ENCODE measurements around the gene RASSF6.
"Not testable (repeated sequence)": the region's sequence is repeated elsewhere in the genome, so short reads cannot be mapped to it uniquely, and the experiment has no call there.

Gene RASSF6

DNA sequence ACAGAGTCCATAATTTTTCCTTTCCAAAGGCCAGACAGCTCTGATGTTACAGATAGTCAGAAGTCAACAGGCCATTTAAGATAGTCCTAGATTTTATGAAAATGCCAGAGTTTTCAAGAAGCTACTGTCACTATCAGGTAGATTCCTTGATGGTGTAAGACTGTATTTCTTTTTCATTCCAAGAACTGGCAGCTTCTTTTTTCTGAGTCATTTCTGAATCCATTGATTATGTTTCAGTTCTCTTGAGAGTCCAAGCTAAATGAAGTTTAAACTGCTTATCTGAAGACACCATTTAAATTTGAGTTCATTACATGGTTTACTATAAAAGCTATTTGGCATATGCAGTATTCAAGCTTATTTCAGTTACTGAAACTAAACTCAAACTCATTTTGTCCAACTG, 44.6 kb downstream of the RASSF6 start:
- no peak for DNase-seq

DNA sequence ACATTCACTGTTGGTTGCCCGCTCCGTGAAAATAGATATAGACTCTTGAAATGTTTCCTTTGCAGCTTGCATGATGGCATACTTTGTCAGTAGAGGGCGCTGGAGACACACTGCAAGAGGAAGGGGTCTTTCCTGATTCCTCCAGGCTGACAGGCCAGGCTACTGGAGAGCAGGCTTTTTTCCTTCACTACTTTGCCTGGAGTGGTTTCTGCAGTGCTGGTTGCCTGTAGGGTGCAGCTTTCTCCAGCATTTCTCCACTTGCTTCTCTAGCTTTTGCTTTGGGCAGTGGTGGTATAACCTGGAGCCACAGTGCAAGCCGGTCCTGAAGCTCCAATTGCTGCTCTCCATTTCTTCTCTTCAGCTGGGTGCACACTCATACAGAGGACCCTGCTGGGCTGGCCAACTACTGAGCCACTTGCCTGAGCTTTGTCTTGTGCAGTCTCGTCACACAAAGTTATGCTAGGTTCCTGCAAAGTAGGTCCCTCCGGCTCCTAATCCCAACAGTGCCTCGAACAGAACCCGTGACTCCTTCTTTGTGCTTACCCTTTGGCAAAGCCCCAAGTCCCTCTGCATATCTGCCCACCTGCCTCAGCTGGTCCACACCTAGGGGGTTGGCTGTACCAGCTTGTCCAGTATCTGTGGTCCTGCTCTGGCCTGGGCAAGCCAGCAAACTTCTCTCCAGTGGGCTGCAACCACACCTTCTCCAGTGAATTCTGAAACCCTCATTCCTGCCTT, 46.3 kb downstream of the RASSF6 start:
- DNase-seq, result no peak

DNA sequence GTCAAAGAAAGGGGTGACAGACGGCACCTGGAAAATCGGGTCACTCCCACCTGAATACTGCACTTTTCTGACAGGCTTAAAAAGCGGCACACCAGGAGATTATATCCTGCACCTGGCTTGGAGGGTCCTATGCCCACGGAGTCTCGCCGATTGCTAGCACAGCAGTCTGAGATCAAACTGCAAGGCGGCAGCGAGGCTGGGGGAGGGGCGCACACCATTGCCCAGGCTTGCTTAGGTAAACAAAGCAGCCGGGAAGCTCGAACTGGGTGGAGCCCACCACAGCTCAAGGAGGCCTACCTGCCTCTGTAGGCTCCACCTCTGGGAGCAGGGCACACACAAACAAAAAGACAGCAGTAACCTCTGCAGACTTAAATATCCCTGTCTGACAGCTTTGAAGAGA, 69.4 kb downstream of the RASSF6 start:
- not testable (repeated sequence) for DNase-seq

DNA sequence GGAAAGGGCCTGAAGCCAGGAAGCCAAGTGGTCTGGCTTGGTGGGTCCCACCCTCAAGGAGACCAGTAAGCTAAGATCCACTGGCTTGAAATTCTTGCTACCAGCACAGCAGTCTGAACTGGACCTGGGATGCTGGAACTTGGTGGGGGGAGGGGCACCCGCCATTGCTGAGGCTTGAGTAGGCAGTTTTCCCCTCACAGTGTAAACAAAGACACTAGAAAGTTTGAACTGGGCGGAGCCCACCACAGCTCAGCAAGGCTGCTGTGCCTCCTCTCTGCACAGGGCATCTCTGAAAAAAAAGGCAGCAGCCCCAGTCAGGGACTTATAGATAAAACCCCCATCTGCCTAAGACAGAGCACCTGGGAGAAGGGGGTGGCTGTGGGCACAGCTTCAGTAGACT, 75.6 kb downstream of the RASSF6 start:
- DNase-seq, result no peak

DNA sequence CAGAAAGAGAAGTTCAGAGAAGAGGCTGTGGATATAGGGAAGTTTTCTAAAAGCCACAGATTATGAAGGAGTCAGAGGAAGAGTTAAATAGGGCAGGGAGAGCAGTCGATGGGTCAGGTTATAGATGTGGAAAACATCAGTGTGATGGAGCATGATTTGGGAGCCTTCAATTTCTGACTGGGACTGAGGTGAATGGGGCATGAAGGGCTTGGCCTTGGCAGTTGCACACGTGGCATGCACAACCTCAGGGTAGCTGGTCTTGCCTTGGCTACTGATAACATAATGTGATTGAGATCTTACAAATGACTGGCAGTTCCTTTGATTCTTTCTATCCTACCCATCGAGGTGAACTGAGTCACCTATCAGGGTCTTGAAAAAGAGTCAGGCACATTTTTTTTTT, 79.0 kb downstream of the RASSF6 start:
- no peak for DNase-seq

DNA sequence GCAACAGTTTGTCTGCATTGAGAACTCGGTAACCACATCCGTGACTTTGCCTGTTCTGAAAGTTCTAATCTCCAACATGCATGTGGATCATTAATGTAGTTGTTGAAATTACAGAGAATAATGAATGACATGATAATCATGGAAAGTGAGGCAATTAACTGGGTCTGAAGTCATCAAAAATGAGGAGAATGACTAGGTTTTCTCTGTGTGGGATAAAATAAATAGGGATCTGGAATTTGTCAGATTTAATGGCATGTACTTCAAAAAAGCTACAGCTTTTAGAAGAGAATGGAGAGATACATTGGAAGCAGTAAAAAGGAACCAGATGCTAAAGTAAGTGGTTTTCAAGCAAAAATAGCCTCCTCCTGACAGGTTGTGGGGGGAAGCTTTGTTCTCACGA, 79.4 kb downstream of the RASSF6 start:
- DNase-seq, result no peak

DNA sequence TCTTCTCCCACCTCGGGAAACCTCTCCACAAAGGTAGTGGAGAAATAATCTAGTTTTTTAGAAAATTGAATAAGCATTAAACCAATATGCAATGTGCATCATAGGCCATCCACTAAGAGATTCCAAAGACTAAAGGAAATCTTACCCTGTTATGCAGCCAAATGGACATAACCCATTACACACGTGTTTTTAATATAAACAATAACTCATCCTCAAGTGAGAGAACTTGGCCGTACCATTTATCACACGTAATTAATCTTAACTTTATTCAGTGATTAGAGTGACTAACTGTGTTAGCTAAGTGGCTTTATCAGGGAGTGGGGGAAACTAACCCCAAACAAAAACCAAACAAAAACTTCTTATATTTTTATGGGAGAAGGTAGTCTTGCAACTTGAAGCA, 80.8 kb downstream of the RASSF6 start:
- no peak for DNase-seq

DNA sequence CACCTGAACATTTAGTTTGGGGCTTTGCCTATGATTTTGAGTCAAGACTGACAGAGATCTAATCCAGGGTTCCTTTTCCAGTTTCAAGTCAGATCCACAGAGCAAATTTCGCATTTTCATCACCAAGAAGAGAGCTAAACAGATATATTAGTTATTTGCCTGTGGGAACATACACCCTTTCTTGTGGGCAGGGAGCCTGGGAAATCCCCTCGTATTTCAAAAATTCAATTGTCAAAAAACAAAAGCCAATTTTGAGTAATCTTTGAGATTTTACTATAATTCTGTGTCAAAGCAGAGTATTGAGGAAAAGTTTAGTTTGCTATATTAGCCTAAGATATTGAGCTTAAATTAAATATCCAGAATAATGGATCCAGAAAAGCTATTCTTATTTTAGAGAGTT, 82.1 kb downstream of the RASSF6 start:
- DNase-seq, result no peak

DNA sequence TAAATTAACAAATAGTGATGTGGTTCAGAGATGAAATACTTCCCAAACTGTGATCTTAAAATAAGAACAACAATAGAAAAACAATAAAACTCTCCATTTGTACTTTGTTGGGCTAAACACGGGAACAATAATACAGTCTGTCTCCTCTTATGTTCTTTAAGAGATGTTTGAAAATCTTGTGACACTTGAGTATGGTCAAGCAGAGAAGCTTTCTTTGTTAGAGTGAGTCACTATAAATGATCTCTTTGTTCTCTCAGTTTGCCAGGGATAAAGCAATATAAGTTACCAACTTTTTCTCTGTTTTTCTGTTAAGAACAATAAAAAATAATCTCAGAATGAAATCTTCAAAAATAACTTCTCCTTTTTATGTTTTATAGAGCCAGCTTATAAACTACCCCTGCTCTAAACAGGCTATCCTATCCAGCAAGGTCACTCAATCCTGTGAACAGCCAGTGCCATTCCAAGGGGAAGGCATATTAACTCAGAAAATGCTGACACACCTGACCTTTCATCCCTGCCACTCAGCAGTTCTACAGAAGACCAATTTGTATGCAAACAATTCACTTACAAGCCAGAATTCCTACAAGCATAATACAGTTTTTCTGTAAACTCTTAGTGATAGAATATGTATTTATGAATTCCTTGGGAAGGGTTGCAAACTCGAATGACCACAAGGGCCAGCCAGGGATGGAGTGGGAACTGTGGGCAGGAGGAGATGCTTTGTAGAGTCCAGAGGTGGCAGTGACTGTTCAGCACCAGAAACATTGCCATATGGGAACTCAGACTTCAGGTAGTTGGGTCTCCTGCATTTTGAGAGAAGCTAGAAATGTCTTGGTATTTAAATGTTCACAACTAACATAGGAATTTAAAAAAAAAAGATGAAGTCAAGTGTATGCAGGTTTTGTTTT, 86.5 kb downstream of the RASSF6 start:
- DNase-seq, result no peak

DNA sequence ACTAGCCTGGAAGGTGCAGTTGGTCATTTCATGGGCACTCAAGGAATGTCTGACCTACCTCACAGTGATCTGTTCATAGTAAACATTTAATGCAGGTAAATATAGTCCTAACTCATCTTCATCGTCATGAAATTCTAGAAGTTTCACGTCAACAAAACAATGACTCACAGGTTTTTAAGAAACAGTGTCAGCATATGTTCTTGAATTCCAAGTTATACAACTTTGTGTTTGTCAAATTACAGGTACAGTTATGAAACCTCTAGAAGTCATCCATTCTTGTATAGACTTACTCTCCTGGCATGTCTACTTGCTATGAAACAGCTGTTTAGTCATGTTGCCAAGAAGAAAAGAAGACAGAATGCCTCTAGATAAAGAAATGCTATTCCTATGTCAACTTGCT, 92.1 kb downstream of the RASSF6 start:
- no peak for DNase-seq

DNA sequence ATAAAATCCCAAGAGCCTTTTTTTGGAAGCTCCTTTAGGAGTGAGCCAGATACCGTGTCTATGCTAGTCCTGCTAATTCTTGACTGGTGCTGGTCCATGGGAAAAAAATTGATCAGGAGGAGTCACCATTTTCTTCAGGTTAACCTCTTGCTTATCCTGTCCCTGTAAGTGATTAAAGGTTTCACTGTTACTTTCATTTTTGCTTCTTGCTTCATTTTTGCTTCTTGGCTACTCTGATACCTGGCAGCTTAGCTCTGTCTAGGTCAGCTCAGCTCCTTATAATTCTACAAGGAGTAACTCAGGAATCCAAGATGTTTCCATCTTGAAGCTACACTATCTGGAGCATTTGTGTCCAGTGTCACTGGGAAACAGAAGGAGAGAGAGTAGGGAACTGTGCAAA, 93.0 kb downstream of the RASSF6 start:
- DNase-seq, result no peak

DNA sequence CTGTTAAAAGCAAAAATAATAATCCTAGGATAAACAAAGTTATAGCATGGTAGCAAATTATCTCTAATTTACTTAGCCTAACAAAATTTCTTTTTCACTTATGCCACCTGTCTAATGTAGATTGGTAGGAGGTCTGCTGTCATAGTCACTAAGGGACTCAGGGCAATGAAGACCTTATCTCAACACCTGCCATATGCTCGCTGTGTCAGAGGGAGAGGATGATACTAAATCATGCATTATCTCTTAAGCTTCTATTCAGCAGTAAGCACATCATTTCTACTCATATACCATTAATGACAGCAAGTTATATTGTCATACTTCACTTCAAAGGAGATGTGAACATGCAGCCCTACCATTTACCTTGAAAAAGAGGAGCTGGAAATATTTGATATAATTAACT, 94.6 kb downstream of the RASSF6 start:
- DNase-seq, result no peak

DNA sequence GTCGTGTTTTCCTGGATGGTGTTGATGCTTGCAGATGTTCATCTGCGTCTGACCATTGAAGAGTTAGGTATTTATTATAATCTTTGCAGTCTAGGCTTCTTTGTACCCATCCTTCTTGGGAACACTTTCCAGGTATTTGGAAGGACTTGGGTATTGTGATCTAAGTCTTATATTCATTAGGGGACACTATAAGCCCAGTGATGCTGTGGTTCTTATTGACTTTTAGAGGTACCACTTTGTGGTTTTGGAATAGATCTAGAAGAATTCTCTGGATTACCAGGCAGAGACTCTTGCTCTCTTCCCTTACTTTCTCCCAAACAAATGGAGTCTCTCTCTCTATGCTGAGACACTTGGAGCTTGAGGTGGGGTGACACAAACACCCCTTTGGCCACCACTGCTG, 97.1 kb downstream of the RASSF6 start:
- no peak for DNase-seq
